ENCODE measurements around the gene ZNF318. TPM values are rescaled to one million over a fixed set of nuclear protein-coding genes. Genes with fewer than 3 reads are reported as not detected.
"Not testable (repeated sequence)": the region's sequence is repeated elsewhere in the genome, so short reads cannot be mapped to it uniquely, and the experiment has no call there.

ZNF318 gene
- total RNA-seq, 1 experiment from 2014 or later: 24.3 TPM

DNA sequence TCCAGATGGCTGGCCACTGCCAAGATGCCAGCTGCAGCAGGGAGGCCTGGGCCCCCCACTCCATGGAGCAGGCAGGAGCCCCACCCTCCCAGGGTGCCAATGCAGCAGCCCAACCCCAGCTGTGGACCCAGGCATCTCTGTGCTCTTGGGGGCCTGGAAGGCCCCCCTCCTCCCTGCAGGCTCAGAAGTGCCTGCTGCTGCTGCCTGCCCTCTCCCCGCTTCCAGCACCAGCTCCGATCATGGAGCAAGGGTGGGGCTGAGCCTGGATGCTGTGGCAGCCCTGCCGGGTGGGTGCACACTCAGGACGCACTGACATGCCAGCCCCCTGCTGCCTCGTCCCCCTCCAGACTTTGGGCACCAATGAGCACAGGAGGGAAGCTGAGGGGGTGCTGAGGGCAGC, 43.1 kb upstream of the ZNF318 start:
- ATAC-seq (no peak), DNase-seq (ENCODE audit: low spot score) (no peak)
- POLR2A ChIA-PET: no interaction called here
- CTCF ChIA-PET: interaction anchor here (1.1 to 1.4 kb wide), 2 partner anchors 56 to 94 kb away, joined by 4 to 5 read pairs; no protein-coding TSS in a partner anchor
- no peaks in the 10 kb centered on the region for H3K36me3 Mint-ChIP-seq
- no peaks in the 10 kb centered on the region for H3K9me3 Mint-ChIP-seq
- no peak for TF ChIP-seq ETV6 (CRISPR knock-in tag; IDR thresholded peaks at IDR 0.05)
- no peak overlapping the region for H3K27ac Mint-ChIP-seq
- no peak overlapping the region for H3K4me3 Mint-ChIP-seq
- peaks cover 13% of the 10 kb centered on the region for H3K27me3 Mint-ChIP-seq (ENCODE audit: low read depth)
- no peaks in the 10 kb centered on the region for H3K4me1 Mint-ChIP-seq

DNA sequence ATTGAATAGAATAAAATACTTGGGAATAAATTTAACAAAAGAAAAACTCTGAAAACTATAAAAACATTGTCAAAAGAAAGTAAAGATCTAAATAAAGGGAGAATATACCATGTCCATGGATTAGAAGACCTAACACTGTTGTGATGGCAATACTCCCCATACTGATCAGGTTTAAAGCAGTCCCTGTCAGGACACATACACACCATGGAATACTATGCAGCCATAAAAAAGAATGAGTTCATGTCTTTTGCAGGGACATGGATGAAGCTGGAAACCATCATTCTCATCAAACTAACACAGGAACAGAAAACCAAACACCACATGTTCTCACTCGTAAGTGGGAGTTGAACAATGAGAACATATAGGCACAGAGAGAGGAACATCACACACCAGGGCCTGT, 41.3 kb upstream of the ZNF318 start:
- not testable (repeated sequence) for H3K27ac Mint-ChIP-seq, H3K4me3 Mint-ChIP-seq

DNA sequence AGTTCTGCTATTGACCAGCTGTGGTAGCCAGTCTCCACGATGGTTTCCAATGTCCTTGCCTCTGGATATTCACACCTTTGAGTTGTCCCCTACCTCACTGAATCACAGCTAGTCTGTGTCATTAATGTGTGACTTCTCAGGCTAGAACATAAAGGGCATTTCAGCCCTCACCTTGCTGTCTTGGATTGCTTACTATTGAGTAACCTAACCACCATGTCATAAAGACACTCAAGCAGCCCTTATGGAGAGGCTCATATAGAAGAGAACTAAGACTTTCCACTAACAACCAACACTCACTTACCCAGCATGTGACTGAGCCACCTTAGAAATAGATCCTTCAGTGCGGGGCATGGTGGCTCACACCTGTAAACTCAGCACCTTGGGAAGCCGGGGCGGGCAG, 38.8 kb upstream of the ZNF318 start:
- H3K27me3 Mint-ChIP-seq (ENCODE audit: low read depth): peaks cover 11% of the 10 kb centered on the region
- ChIA-PET POLR2A (no interaction called here), CTCF (no interaction called here)
- TF ChIP-seq ELF4 (CRISPR knock-in tag; IDR thresholded peaks at IDR 0.05; ENCODE audit: low read depth) (no peak), TCF7 (CRISPR knock-in tag; IDR thresholded peaks at IDR 0.05; ENCODE audit: low read depth) (no peak), ZNF396 (CRISPR knock-in tag; IDR thresholded peaks at IDR 0.05; ENCODE audit: borderline replicate concordance) (no peak), IRF2 (CRISPR knock-in tag; IDR thresholded peaks at IDR 0.05; ENCODE audit: borderline replicate concordance, low read depth) (no peak), KAT7 (CRISPR knock-in tag; IDR thresholded peaks at IDR 0.05; ENCODE audit: borderline replicate concordance) (no peak), ZBTB21 (CRISPR knock-in tag; IDR thresholded peaks at IDR 0.05; ENCODE audit: borderline replicate concordance) (no peak), NFYB (CRISPR knock-in tag; conservative IDR thresholded peaks at IDR 0.05; ENCODE audit: low read depth) (no peak), TEAD4 (CRISPR knock-in tag; IDR thresholded peaks at IDR 0.05) (no peak), TEAD1 (CRISPR knock-in tag; IDR thresholded peaks at IDR 0.05) (no peak), CREB1 (CRISPR knock-in tag; IDR thresholded peaks at IDR 0.05) (no peak), RELA (CRISPR knock-in tag; IDR thresholded peaks at IDR 0.05; ENCODE audit: borderline replicate concordance) (no peak), MXD4 (CRISPR knock-in tag; IDR thresholded peaks at IDR 0.05; ENCODE audit: borderline replicate concordance) (no peak), GABPB1 (CRISPR knock-in tag; IDR thresholded peaks at IDR 0.05) (no peak), NFATC4 (CRISPR knock-in tag; IDR thresholded peaks at IDR 0.05) (no peak)
- TF ChIP-seq, protein P1, sequence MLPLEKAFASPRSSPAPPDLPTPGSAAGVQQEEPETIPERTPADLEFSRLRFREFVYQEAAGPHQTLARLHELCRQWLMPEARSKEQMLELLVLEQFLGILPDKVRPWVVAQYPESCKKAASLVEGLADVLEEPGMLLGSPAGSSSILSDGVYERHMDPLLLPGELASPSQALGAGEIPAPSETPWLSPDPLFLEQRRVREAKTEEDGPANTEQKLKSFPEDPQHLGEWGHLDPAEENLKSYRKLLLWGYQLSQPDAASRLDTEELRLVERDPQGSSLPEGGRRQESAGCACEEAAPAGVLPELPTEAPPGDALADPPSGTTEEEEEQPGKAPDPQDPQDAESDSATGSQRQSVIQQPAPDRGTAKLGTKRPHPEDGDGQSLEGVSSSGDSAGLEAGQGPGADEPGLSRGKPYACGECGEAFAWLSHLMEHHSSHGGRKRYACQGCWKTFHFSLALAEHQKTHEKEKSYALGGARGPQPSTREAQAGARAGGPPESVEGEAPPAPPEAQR (CRISPR knock-in tag; IDR thresholded peaks at IDR 0.05): no peak
- TF ChIP-seq, protein P2, sequence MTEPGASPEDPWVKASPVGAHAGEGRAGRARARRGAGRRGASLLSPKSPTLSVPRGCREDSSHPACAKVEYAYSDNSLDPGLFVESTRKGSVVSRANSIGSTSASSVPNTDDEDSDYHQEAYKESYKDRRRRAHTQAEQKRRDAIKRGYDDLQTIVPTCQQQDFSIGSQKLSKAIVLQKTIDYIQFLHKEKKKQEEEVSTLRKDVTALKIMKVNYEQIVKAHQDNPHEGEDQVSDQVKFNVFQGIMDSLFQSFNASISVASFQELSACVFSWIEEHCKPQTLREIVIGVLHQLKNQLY (CRISPR knock-in tag; IDR thresholded peaks at IDR 0.05): no peak
- TF ChIP-seq, protein P3, sequence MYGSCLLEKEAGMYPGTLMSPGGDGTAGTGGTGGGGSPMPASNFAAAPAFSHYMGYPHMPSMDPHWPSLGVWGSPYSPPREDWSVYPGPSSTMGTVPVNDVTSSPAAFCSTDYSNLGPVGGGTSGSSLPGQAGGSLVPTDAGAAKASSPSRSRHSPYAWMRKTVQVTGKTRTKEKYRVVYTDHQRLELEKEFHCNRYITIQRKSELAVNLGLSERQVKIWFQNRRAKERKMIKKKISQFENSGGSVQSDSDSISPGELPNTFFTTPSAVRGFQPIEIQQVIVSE (CRISPR knock-in tag; IDR thresholded peaks at IDR 0.05; ENCODE audit: borderline replicate concordance): no peak
- TF ChIP-seq, protein P4, sequence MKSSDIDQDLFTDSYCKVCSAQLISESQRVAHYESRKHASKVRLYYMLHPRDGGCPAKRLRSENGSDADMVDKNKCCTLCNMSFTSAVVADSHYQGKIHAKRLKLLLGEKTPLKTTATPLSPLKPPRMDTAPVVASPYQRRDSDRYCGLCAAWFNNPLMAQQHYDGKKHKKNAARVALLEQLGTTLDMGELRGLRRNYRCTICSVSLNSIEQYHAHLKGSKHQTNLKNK (CRISPR knock-in tag; IDR thresholded peaks at IDR 0.05): no peak
- TF ChIP-seq, protein P5, sequence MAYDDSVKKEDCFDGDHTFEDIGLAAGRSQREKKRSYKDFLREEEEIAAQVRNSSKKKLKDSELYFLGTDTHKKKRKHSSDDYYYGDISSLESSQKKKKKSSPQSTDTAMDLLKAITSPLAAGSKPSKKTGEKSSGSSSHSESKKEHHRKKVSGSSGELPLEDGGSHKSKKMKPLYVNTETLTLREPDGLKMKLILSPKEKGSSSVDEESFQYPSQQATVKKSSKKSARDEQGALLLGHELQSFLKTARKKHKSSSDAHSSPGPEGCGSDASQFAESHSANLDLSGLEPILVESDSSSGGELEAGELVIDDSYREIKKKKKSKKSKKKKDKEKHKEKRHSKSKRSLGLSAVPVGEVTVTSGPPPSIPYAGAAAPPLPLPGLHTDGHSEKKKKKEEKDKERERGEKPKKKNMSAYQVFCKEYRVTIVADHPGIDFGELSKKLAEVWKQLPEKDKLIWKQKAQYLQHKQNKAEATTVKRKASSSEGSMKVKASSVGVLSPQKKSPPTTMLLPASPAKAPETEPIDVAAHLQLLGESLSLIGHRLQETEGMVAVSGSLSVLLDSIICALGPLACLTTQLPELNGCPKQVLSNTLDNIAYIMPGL (CRISPR knock-in tag; IDR thresholded peaks at IDR 0.05): no peak
- DNase-seq (ENCODE audit: low spot score): no peak
- no peaks in the 10 kb centered on the region for H3K9me3 Mint-ChIP-seq
- H3K27ac Mint-ChIP-seq: no peak overlapping the region
- H3K4me3 Mint-ChIP-seq: no peak overlapping the region
- no peaks in the 10 kb centered on the region for H3K36me3 Mint-ChIP-seq
- no peaks in the 10 kb centered on the region for H3K4me1 Mint-ChIP-seq
- no peak for ATAC-seq

More for the DNA sequence above, 41.3 kb upstream of the ZNF318 start:
- DNase-seq (ENCODE audit: low spot score); H3K36me3 Mint-ChIP-seq; H3K4me1 Mint-ChIP-seq; H3K27me3 Mint-ChIP-seq (ENCODE audit: low read depth); CTCF ChIA-PET; POLR2A ChIA-PET; H3K9me3 Mint-ChIP-seq; ATAC-seq: not testable (repeated sequence)

Data from WTC11 (cell line).